NCI-H524 treated with DMSO at 0.1 percent for 48 hours (cell line): ENCODE data around the gene MTG2.

Experiments
- DNase-seq: peaks from one replicate; lab custom pipeline; 2025; lab: John Stamatoyannopoulos, UW

The MTG2 gene

DNA sequence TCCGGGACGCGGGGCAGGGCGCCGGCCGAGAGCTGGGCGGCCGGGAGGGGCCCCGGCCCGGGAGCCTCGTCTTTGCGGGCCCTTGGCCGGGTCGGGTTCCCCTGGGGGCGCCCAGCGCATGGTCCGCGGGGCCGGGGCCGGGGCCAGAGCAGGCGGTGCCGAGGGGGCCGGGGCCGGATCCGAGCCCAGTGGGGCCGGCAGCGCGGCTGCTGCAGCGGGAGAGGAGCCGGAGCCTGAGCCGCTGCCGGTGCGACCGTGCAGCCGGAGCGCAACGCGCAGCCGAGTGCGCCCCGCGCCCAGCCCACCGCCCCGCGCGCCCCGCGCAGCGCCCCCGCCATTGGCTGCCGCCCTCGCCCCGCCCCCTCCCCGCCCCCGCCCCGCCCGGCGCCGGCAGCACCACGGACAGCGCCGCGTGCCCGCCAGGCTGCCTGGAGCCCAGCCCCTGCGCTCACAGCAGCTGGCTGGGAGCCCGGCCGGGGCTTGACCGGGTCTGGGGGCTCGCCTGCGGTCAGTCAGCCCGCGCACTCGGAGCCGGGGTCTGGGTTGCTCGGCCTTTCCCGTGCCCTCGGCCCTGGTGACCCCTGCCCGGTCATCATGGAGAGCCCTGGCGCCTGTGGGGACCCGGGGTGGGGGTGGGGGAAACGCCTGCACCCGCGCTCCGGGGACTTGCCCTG, 37.3 kb downstream of the MTG2 start, which contains the start of gene HRH3:
Gene HRH3, minus strand, starts transcription at position 287 of the 674 bp plus-strand sequence. CDS start 308 bp downstream, outside the sequence.
- no peak for DNase-seq

GRCh38 chr20:62220666-62221568, 38.1 kb downstream of the MTG2 start:
- DNase-seq = no peak

GRCh38 chr20:62222266-62222850, 39.5 kb downstream of the MTG2 start:
- no peak for DNase-seq

DNA sequence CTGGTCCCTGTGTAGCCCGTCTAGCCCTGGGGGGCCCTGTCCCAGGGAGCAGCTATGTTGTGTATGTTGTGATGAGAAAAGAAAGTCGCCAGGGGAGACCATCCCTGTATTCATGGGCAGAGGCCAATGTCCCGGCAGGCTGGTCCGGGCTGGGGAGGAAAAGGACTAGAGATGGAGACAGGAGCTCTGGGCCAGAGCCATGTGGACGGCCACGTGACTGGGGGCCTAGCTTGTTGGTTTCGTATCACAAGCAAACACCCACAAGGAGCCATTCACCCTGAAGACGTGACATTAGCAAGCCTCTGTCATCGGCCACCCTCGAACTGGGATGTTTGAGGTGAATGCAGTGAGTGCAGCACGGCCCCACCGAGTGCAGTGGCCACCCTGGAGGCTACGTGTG, 40.1 kb downstream of the MTG2 start:
- no peak for DNase-seq

- no peak for DNase-seq
Observed at GRCh38 chr20:62223571-62223970, 40.7 kb downstream of the MTG2 start.

DNA sequence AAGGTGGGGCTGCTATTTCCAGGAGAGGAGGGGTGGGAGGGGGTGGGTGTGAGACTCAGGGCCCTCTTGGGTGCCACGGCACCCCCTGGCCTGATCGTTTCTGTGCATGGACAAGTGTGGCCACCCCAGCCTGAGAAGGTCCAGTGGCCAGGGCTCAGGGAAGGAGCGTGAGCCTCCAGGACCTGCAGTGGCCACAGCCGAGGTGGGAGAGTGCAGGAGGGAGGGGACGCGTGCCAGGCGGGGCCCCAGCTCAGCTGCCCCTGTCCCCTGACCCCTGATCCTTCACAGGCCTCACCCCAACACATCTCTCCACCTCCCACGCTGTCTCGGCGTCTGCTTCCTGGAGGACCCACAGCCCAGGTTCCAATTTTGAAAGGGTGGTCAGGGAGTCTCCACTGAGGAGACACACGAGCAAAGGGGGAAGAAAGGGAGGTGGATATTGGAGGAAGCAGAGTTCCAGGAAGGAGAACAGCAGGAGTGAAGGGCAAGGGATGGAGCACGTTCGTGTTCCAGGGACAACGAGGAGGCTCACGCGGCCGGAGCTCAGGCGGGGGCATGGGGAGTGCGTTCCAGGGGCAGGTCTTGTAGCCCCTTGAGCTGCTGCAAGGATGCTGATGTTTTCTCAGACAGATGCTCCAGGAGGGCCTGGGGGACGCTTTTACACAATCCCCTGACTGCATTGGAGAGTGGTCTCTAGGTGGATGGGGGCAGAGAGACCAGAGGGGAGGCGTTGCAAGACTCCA, 41.5 kb downstream of the MTG2 start:
- no peak for DNase-seq

DNA sequence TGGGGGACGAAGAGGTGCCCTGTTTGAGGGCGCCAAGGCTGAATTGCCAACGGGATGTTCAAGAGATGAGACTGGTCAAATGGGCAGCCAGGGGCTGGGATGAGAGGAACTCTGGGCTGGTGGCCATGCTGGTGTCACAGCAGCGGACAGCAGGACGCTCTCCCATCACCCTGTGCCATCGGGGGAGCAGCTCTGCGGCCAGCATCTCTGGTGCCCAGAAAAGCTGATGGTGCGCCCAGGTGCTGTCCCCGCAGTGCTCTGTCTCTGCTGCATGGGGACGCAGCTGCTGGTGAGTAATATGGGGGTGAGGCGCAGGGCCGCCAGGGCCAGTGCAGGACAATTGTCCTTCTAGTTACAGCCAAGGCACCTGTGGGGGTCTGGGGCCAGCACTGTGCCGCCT, 42.2 kb downstream of the MTG2 start:
- no peak for DNase-seq

DNA sequence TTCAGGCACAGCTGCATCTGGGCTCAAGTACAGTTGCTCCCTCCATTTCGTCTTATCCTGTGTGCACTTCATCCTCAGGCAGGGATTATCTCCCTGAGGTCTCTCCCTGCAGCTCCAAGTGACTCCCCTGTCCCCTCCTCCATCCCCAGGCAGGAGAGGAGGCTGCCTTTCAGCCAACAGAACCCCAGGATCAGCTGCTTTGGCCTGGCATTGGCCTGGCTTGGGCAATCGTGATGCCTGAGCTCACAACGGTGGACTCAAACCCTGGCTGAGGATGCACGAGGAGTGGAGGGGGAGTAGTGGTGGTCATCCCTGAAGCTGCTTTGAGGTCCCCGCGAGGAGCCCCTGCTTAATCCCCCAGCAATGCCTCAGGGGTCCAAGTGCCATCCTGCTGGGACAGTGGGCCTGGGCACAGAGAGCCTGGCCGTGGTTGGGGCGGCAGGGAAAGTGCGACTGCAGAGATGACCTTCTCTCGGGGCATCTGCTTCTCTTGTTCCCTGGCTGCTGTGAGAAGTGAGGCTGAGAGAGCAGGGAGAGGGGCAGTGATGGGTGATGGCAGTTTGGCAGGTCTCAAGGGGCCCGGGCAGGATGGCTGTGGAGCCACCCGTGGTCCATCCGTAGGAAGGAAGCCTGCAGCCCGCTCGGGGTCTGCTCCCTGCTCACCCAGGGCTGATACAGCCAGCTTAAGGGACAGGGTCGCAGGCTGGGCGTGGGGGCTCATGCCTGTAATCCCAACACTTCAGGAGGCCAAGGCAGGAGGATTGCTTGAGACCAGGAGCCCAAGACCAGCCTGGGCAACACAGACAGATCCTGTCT, 43.2 kb downstream of the MTG2 start:
- no peak for DNase-seq

GRCh38 chr20:62226707-62227590, 44.1 kb downstream of the MTG2 start:
- DNase-seq = no peak

DNA sequence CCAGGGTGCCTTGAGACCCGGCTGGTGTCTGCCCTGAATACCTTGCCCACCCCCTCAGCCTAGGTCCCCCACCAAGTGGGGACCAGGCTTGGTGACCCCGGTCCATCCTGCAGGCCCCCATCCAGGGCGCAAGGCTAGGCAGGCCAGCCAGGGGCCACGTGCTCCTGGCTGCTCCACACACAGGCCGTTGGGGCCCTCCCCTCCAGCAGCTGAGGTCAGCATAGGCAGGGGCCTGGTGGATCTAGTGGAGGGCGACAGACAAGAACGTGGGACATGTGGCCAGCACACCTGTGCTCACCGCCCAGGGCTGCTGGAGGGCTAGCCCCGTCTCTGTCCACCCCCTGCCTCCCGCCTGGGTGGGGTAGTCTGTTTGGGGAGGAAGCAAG, 44.8 kb downstream of the MTG2 start:
- DNase-seq = no peak

DNA sequence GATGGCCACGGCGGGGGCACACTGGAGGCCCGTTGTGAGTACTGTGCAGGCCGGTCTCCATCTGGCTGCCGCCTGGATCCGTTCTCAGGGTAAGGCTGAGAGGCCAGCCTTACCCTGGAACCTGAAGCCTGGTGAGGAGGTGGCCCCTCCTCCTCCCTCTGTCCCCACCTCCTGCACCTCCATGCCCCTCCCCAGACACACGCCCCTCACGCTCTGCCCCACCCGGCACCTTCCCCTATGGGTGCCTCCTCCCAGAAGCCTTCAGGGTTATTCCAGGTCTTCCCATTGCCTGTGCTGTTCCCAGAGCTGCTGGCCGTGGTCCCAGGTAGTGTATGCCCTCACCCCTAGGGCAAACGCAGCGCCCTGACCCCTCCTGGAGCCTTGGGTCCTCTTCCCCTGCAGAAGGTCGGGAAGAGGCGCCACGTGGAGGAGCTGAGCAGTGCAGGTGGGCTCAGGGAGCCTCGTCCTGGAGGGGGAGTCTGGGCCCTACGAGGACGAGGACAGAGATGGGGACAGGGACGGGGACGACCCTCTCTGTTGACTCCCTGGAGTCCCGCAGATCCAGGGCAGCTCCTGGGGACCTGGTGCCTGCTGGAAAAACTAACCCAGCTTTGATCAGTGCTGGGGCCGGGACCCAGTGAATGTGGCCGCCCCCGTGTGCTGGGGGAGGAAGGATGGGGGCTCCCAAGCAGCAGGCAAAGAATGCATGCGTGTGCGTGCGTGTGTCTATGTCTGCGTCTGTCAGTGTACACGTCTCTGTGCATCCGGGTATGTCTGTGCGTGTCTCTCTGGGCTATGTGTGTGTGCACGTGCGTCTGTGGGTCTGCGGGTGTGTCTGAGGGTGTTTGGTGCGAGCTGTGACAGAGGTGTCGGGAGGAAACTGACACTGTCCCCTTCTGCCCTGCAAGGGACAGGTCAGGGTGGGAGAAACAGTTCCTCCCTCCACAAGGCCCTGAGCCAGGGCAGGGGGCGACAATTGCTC, 45.4 kb downstream of the MTG2 start:
- no peak for DNase-seq

GRCh38 chr20:62228982-62229545, 46.2 kb downstream of the MTG2 start:
- DNase-seq = no peak

- DNase-seq = no peak
Observed at GRCh38 chr20:62229667-62230066, 46.8 kb downstream of the MTG2 start.

DNA sequence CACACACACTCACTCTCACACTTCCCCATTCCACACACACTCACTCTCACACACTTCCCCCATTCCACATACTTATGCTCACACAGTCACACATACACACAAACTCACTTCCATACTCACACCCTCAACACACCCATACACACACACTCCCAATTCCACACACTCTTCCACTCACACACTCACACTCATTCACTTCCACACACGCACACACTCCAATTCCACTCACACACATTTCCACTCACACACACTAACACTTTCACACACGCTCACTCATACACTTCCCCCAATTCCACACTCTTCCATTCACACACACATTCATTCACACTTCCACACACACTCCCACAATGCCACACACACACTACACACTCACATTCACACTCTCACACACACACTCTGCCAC, 47.4 kb downstream of the MTG2 start:
- no peak for DNase-seq

DNA sequence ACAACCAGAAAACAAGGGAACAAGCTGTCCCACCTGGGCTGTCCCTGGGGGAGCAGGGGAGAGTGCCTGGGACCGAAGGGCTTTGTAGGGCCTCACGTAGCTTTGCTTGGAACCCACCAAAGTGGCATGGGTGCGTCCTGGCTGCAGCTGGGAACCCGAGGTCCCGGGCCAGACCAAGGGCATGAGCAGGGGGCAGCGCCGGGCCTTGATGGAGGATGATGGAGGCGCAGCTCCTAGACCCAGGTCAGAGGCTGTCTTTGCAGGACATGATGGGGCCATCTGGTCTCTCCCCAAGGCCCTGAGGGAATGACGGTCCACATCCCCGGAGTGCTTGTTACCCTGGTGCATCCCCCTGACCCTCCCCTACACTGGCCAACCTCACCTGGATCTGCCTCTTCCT, 47.9 kb downstream of the MTG2 start:
- no peak for DNase-seq

DNA sequence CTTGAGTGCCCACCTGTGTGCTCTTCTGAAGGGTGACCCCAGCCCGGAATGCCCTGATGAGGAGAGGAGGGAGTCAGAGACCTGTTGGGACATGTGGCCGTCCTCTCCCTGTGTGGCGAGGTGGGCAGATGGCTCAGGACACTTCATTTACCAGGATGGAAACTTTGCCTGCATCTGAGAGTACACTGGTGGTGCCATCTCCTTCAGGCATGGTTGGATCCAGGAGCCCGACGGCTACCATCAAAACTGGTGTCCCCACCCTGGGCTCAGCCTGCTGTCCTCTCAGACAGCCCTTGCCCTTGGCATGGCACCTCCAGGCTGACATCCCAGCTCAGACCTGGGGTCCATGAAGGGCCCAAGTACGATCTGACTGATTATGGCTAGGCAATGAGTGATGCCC, 48.5 kb downstream of the MTG2 start:
- DNase-seq = no peak

GRCh38 chr20:62232194-62232593, 49.4 kb downstream of the MTG2 start:
- no peak for DNase-seq

- DNase-seq = no peak
Observed at GRCh38 chr20:62232770-62233645, 50.2 kb downstream of the MTG2 start.
